ENCODE data around the gene VCPKMT.

DNA sequence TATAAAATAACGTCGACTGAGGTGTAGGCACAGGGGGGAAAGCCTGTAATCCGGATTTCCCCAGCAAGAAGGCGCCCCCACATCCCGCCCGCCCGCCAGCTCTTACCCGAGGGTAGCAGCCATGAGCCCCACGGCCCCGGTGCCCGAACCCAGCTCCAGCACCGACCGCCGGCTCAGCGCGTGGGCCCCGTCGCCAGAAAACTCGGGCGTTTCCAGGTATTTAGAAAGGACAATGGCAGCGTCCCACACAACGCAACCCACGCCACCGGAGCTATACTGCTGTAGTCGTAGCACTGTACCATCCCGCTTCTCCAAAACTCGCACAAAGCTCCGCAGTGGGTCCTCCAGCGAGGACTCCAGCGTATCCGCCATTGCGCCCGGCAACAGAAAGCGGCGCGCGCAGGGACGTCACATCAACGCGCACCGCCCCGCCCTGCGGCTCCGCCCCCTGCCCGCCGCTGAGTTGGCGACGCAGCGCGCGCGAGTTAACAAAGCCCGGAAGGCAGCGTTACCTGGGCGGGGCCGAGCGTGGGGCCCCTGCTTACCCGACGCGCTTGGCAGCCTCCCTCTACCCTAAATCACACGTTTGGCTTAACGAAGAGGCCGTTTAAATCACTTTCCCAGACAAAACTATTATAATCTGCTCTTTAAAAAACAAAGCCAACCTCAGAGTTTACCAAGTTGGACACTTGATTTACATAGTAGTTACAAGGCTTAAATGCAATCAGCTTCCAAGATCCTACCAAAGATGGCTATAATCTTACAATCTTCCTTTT, at the start of gene VCPKMT:
- TF ChIP-seq, protein P1, sequence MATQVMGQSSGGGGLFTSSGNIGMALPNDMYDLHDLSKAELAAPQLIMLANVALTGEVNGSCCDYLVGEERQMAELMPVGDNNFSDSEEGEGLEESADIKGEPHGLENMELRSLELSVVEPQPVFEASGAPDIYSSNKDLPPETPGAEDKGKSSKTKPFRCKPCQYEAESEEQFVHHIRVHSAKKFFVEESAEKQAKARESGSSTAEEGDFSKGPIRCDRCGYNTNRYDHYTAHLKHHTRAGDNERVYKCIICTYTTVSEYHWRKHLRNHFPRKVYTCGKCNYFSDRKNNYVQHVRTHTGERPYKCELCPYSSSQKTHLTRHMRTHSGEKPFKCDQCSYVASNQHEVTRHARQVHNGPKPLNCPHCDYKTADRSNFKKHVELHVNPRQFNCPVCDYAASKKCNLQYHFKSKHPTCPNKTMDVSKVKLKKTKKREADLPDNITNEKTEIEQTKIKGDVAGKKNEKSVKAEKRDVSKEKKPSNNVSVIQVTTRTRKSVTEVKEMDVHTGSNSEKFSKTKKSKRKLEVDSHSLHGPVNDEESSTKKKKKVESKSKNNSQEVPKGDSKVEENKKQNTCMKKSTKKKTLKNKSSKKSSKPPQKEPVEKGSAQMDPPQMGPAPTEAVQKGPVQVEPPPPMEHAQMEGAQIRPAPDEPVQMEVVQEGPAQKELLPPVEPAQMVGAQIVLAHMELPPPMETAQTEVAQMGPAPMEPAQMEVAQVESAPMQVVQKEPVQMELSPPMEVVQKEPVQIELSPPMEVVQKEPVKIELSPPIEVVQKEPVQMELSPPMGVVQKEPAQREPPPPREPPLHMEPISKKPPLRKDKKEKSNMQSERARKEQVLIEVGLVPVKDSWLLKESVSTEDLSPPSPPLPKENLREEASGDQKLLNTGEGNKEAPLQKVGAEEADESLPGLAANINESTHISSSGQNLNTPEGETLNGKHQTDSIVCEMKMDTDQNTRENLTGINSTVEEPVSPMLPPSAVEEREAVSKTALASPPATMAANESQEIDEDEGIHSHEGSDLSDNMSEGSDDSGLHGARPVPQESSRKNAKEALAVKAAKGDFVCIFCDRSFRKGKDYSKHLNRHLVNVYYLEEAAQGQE (IDR thresholded peaks at IDR 0.05), result no peak
- peak; percentile 96 for TF ChIP-seq KDM5A (IDR thresholded peaks at IDR 0.05)

Measured in A549 (cell line).